Measurements from ENCODE around the gene PRXL2A.

DNA sequence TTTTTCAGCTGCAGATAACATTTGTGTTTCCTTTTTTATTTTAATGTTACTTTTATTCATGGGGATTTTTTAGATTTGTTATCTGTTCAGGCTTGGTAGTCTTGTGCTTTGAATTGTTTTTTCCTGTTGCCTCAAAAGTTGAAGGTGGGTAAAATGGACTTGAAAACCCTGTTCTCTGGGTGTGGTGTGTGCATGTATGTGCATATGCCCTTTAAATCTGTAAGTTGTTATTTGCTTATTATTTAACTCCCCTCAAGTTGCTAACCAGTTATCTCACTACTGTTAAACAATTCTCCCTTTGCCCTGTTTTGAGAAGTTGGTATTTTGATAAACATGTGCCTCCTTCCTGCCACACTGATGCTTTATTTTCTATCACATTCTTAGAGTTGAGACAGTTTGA is 76.3 kb downstream of the PRXL2A start:
- TF ChIP-seq, protein P1, sequence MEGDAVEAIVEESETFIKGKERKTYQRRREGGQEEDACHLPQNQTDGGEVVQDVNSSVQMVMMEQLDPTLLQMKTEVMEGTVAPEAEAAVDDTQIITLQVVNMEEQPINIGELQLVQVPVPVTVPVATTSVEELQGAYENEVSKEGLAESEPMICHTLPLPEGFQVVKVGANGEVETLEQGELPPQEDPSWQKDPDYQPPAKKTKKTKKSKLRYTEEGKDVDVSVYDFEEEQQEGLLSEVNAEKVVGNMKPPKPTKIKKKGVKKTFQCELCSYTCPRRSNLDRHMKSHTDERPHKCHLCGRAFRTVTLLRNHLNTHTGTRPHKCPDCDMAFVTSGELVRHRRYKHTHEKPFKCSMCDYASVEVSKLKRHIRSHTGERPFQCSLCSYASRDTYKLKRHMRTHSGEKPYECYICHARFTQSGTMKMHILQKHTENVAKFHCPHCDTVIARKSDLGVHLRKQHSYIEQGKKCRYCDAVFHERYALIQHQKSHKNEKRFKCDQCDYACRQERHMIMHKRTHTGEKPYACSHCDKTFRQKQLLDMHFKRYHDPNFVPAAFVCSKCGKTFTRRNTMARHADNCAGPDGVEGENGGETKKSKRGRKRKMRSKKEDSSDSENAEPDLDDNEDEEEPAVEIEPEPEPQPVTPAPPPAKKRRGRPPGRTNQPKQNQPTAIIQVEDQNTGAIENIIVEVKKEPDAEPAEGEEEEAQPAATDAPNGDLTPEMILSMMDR (IDR thresholded peaks at IDR 0.05), result no peak
- TF ChIP-seq POLR2A (IDR thresholded peaks at IDR 0.05), result no peak

Measured in esophagus squamous epithelium (tissue), 4 donors.